ENCODE measurements around the gene GYG1.

The GYG1 gene

GRCh38 chr3:149020196-149020838 is 29.0 kb downstream of the GYG1 start:
- no peak for DNase-seq

DNA sequence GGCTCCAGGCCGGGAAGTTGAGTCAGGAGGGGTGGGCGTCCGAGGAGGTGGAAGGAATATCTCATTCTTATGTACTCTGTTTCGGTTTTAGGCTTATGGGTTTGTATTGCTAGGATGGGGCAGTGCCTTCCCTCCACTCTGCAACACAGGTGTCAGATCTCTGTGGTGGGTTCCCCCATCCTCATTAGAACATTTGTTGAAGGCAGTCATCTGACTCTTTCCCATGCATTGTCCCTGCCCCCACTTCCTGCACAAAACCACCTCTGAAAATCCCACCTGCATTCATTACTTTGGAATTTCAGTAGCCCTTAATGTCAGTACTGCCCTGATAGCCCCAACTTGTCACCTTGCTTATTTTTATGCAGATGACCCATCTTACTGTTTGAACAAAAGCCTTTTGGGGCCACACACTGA is 29.5 kb downstream of the GYG1 start:
- DNase-seq: no peak

DNA sequence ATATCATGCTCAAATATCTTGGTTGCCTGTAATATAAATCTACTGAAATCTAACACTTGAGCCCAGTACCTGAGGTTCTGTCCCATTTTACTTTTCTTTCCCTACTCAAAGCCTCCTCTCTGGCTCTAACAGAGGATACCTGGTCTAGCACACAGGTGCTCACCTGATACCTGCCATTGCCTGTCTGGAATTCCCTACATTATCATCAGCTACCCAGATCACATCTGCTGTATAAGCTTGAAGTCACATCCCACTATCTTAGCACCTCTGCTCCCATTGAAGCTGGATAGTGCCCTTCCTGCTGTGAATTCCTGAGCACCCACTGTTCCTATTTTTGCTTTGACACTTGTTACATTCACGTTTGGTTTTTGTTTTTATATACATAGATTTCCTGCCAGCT is 30.5 kb downstream of the GYG1 start:
- DNase-seq: no peak

DNA sequence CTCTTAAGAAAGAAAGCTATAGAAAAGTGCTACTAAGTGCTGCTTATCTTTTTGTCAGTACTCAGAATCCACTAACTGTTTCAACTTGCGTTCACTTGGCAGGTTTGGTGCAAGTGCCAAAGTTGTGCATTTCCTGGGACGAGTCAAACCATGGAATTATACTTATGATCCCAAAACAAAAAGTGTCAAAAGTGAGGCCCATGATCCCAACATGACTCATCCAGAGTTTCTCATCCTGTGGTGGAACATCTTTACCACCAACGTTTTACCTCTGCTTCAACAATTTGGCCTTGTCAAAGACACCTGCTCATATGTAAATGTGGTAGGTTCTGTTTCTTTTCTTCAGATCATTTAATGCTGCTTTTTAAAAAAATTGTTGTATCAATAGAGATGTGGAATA is 32.6 kb downstream of the GYG1 start:
- DNase-seq: no peak

GRCh38 chr3:149026718-149027117 is 35.4 kb downstream of the GYG1 start:
- DNase-seq: no peak

- no peak for DNase-seq
Observed at GRCh38 chr3:149031096-149031495, 39.8 kb downstream of the GYG1 start.

- no peak for DNase-seq
Observed at GRCh38 chr3:149037684-149038083, 46.3 kb downstream of the GYG1 start.

- DNase-seq: no peak
Observed at GRCh38 chr3:149038322-149038721, 47.0 kb downstream of the GYG1 start.

GRCh38 chr3:149042789-149043386 is 51.5 kb downstream of the GYG1 start:
- no peak for DNase-seq

DNA sequence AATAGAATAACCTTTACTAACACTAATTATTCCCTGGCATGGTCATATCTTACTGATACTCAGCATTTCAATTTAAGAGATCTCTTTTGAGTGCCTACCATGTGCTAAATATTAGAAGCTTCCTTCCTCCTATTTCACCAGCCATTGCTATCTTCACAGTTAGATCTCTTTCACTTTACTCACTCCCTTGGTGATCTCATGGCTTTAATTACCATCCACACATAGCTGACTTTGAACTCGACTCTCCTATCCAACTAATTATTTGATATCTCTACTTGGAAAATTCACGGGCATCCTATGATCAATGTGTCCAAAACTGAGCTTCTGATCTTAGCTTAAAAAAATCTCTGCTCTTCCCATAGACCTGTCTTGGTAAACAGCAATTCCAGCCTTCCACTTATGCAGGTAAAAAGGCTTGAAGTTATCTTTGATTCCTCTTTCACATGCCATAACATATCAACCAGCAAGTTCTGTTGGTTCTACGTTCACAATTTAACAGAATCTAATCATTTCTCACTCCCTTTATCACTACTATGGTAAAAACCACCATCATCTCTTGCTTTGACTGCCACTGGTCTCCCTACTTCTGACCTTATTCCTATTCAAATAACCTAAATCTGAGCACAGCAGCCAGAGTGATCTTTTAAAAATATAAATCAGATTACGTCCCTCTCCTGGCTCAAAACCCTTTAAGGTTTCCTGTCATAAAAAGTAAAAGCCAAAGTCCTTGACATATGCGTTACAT is 53.2 kb downstream of the GYG1 start:
- no peak for DNase-seq

DNA sequence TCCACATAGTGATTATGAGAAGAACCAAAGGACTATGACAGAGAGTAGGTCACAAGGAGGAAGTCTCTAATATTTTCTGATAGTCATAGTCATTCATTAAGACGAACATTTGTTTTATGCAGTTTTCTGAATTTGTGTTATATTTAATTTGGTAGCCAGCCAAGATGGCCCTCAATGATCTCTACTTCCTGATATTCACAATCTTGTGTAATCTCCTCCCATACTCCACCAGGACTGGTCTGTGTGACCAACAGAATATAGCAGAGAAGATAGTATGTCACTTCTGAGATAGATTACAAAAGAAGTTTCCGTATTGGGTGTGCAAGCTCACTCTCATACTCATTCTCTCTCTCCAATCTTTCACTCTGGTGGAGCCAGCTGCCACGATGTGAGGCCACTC is 64.2 kb downstream of the GYG1 start:
- DNase-seq: no peak

GRCh38 chr3:149058198-149058597 is 66.9 kb downstream of the GYG1 start:
- DNase-seq: no peak

- no peak for DNase-seq
Observed at GRCh38 chr3:149058602-149059001, 67.3 kb downstream of the GYG1 start.

GRCh38 chr3:149061776-149062175 is 70.4 kb downstream of the GYG1 start:
- no peak for DNase-seq

DNA sequence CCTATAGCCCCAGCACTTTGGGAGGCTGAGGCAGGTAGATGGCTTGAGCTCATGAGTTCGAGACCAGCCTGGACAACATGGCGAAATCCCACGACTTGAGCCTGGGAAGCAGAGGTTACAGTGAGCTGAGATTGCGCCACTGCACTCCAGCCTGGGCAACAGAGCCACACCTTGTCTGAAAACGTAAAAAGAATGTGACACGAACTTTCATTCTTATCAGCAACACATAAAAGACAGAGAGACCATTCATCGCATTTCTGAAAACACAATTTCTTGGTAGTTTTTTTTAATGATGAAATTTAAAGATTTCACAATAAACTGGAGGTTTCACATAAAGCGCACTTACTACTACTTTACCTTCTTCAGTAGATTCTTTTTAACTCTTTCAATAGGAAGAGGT is 76.5 kb downstream of the GYG1 start:
- no peak for DNase-seq

Measured in RPMI8226 (cell line).